ENCODE measurements around the gene NCOA1. TPM values are rescaled to one million over a fixed set of nuclear protein-coding genes. Genes with fewer than 3 reads are reported as not detected.
"Not testable (repeated sequence)": the region's sequence is repeated elsewhere in the genome, so short reads cannot be mapped to it uniquely, and the experiment has no call there.

The NCOA1 gene
- total RNA-seq, 1 experiment from 2014 or later: 5.6 TPM

DNA sequence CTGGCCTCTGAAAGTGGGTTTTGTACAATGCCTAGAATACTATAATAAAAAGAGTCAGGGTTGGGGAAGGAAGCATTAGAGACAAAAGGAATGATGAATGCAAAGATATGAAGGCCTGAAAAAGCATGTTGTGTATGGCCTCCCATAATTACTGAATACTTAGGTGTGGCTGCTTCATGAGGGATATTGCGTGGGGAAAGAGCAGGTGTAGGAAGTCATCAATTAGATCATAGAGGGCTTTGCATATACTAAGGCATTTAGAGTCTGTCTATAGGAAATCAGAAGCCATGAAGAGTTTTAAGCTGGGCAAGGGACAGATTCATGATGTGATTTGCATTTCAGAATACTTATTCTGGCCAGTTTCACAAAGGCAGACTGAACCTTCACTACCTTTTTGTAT lies 48.2 kb downstream of the NCOA1 start:
- DNase-seq (ENCODE audit: low spot score): no peak

- DNase-seq (ENCODE audit: low spot score): no peak
Observed at GRCh38 chr2:24540011-24540477, 49.0 kb downstream of the NCOA1 start.

GRCh38 chr2:24541621-24542020 lies 50.6 kb downstream of the NCOA1 start:
- DNase-seq (ENCODE audit: low spot score): no peak

DNA sequence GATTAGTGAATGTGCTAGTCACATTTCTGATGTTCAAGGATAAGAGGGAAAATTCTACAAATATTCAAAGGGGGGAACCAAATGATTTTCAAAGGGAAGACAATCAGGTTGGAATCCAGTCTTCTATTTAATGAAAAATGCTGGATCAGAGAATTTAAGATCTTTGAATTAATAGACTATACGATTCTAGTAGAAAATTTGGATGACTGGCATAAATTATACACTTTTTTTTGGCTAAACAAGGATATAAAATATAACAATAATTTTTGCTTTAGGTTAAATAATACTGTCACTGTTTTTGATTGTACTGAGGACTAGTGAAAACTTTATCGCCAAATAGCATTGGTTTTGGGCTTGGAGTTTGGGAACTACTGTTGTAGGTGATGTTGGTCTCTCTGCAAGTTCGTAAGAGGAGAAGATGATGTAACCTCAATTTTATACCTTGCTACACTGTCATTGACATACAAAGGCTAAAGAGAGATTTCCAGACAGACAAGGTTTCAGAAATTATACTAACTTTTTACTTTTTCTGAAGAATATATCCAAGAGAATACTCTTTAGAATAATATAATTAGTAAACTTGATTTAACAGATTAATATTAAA lies 51.3 kb downstream of the NCOA1 start:
- no peak for DNase-seq (ENCODE audit: low spot score)

GRCh38 chr2:24543252-24543651 lies 52.2 kb downstream of the NCOA1 start:
- no peak for DNase-seq (ENCODE audit: low spot score)

- DNase-seq (ENCODE audit: low spot score): no peak
Observed at GRCh38 chr2:24544456-24545115, 53.5 kb downstream of the NCOA1 start.

GRCh38 chr2:24546669-24547068 lies 55.6 kb downstream of the NCOA1 start:
- no peak for DNase-seq (ENCODE audit: low spot score)

DNA sequence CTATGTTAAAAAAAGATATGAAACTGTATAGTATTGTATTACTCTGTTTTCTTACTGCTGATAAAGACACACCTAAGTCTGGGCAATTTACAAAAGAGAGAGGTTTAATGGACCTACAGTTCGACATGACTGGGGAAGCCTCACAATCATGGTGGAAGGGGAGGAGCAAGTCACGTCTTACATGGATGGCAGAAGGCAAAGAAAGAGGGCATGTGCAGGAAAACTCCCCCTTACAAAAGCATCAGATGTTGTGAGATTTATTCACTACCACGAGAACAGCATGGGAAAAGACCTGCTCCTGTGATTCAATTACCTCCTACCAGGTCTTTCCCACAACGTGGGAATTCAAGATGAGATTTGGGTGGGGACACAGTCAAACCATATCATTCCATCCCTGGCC lies 57.0 kb downstream of the NCOA1 start:
- no peak for DNase-seq (ENCODE audit: low spot score)

- not testable (repeated sequence) for DNase-seq (ENCODE audit: low spot score)
Observed at GRCh38 chr2:24550301-24550700, 59.2 kb downstream of the NCOA1 start.

- no peak for DNase-seq (ENCODE audit: low spot score)
Observed at GRCh38 chr2:24551016-24551415, 60.0 kb downstream of the NCOA1 start.

- no peak for DNase-seq (ENCODE audit: low spot score)
Observed at GRCh38 chr2:24552836-24553235, 61.8 kb downstream of the NCOA1 start.

- DNase-seq (ENCODE audit: low spot score): no peak
Observed at GRCh38 chr2:24558781-24559472, 67.9 kb downstream of the NCOA1 start.

DNA sequence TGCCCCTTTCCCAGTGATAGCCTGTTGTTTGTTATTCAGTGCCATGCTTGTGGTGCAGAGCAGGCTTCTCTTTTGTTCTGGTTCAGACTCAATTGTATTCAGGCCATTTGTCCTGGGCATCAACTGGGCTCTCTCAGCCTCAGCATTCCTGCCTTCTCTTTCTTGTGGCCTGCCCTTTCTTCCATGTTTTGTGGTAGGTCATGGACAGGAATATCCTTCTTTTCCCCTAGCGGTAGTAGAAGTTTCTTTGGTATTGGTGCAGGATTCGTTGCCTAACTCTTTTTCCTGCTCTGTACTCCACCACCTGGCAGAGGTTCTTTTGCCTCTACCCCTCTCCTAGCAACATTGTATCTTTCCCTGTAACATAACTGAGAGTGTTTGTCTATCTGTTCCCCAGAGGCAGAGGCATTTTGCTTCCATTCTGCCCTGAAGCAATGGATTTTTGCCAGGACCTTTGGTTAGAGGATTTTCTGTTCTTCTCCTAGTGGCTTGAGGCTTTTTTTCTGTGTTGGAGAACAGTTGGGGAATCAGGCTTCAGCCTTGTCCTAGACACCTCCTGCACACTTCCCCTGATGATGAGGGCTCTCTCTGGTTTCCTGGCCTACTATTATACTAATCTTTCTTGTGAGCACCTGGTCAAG lies 68.5 kb downstream of the NCOA1 start:
- no peak for DNase-seq (ENCODE audit: low spot score)

DNA sequence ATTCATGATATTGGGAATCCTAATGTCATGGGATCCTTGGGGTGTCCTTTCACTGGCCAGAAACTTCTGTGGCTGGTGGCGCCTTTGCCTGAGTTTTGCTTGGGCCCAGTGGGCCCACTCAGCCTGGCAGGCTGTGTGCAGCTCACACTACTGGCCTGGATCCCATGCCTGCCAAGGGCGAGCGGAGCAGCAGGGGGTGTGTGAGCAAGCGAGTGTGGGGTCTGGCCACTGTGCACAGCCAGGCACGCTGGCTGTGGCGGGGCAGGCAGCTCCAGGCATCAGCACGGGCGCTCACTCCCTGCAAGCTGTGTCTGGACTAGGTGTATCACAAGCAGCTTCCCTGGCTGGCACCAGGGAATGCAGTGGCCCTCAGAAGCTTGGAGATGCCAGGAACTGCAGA lies 74.5 kb downstream of the NCOA1 start:
- DNase-seq (ENCODE audit: low spot score): no peak

- DNase-seq (ENCODE audit: low spot score): no peak
Observed at GRCh38 chr2:24566209-24566608, 75.2 kb downstream of the NCOA1 start.

DNA sequence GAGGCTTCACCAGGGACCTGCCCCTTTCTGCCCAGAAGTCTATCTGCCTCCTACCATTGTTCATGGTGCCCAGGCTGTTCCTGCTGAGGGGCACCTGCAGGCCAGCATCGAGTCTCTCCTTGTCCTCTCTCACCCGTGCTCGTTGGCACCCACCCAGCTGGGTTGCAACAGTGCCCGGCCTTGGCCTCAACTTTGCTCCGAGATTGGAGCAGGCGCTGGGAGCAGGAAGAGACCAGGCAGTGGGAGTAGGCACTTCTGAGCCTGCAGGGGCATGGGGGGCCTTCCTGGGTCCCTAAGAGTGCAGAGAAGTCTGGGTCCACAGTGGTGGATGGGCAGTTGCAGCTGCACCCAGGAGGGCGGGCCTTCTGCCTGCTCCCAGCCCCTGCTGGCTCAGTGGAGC lies 75.6 kb downstream of the NCOA1 start:
- DNase-seq (ENCODE audit: low spot score): no peak

DNA sequence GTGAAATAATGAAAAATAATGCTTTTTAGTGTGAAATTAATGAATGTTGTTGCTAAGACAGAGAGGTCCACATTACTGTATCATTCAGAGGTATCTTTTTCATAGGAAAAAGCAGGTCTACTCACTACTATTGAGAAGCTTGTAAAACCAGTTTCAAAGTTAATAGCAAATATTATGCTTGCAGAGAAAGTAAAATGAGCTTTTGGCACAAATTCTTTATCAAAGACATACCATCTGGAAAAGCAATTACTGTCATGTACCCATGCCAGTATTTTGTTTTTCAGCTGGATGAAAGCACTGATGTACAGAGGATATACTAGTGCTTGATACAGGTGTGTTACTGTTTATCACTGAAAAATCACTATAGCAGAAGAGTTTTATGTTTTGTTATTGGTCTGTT lies 77.5 kb downstream of the NCOA1 start:
- no peak for DNase-seq (ENCODE audit: low spot score)

DNA sequence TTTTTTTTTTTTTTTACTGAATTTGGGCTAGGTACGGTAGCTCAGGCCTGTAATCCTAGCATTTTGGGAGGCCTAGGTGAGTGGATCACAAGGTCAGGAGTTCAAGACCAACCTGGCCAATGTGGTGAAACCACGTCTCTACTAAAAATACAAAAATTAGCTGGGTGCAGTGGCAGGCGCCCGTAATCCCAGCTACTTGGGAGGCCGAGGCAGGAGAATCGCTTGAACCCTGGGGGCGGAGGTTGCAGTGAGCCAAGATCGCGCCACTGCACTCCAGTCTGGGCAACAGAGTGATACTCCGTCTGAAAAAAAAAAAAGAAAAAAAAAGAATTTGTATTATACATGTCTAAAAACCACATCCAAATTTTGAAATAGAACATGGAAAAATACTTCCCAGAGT lies 78.5 kb downstream of the NCOA1 start:
- not testable (repeated sequence) for DNase-seq (ENCODE audit: low spot score)

GRCh38 chr2:24570225-24570624 lies 79.2 kb downstream of the NCOA1 start:
- DNase-seq (ENCODE audit: low spot score): no peak

DNA sequence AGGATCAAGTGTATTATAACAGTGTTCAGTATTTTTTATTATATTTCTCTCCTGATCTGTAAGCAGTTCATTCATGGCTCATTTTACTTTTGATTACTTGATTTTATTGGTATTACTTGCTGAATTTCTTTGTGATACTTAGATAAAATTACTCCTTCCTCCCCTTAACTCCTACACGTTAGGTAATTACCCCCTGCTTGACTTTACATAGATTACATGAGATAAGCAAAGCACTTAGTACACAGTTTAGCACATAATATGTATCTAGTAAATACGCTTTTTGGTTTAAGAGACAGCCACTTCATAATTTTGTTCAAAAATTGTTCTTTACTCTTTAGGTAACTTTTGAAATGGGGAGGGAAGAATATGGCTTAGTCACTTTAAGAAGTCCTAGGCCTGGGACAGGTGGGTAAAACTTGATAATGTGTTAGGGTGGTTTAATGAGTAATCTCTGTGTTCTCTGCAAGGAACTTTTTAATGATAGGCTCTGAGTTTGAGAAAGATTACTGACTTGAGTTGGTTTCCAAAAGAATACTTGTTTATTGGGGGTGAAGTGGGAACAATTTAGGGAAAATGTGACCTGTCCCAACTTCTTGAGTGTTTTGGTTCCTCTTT lies 80.9 kb downstream of the NCOA1 start:
- no peak for DNase-seq (ENCODE audit: low spot score)

- no peak for DNase-seq (ENCODE audit: low spot score)
Observed at GRCh38 chr2:24576146-24576545, 85.1 kb downstream of the NCOA1 start.

GRCh38 chr2:24576617-24577016 lies 85.6 kb downstream of the NCOA1 start:
- DNase-seq (ENCODE audit: low spot score): no peak

Data from H4 (cell line).